Ascending aorta (tissue), 2 donors: ENCODE data around the gene PIP5K1C. TPM values are rescaled to one million over a fixed set of nuclear protein-coding genes. Genes with fewer than 3 reads are reported as not detected.

Experiments
- DNase-seq, 2 donors: peaks; one replicate each; pipeline ENCODE4 v3.0.0-alpha.2; 2019; ENCODE audit warnings: low spot score in 2 of 2
- H3K27ac ChIP-seq, 2 donors: fragments of 200-600 bp; sonication (generic); one replicate each; pipeline ENCODE4 v1.5.1; 2016 to 2017; ENCODE audit warnings: mild to moderate bottlenecking in 1 of 2
- H3K27me3 ChIP-seq: fragments of 200-600 bp; sonication (generic); one replicate; pipeline ENCODE4 v1.5.1; 2017
- H3K36me3 ChIP-seq, 2 donors: fragments of 200-600 bp; sonication (generic); one replicate each; pipeline ENCODE4 v1.5.1; 2016
- H3K4me1 ChIP-seq, 2 donors: fragments of 200-600 bp; sonication (generic); one replicate each; pipeline ENCODE4 v1.5.1; 2016 to 2017; ENCODE audit warnings: mild to moderate bottlenecking in 1 of 2
- H3K4me3 ChIP-seq, 2 donors: fragments of 200-600 bp; sonication (generic); one replicate each; pipeline ENCODE4 v1.5.1; 2016 to 2017; ENCODE audit warnings: mild to moderate bottlenecking in 1 of 2
- H3K9me3 ChIP-seq, 2 donors: fragments of 200-600 bp; sonication (generic); one replicate each; pipeline ENCODE4 v1.5.1; 2016
- CTCF ChIP-seq, 3 experiments: fragments of 200-600 bp in 2 of 3; fragments of 450-650 bp in 1 of 3; sonication (generic) in 2 of 3; IDR thresholded peaks; one replicate each; pipeline ENCODE4 v1.5.1; 2016 to 2019; ENCODE audit warnings: antibody characterized with exemption in 3 of 3, mild to moderate bottlenecking in 1 of 3, moderate library complexity in 1 of 3
- intact Hi-C: fragments of 100-400 bp; cut with DNase I; formaldehyde crosslinking; loops from one replicate; pipeline ENCODE4 v1.15.1; 2023
- total RNA-seq: library from RNA; depleted of rRNA; stranded (reverse); fragments of >200 nt; gene quantifications from one replicate; pipeline ENCODE4 v1.1.0, GENCODE V29; 2016

PIP5K1C gene
- total RNA-seq, 1 donor from 2014 or later, result 87.3 TPM

GRCh38 chr19:3620145-3620816, 80.0 kb downstream of the PIP5K1C start:
- intact Hi-C loops, result no loop called here
- Histone ChIP-seq H3K4me1 (peaks cover 2 to 11% of the 10 kb centered on the region in 2 donors), H3K27ac (no peak overlapping the region), H3K4me3 (no peak overlapping the region), H3K9me3 (no peaks in the 10 kb centered on the region), H3K36me3 (peaks cover 30 to 40% of the 10 kb centered on the region in 2 donors), H3K27me3 (no peaks in the 10 kb centered on the region)
- no peak for DNase-seq
- TF ChIP-seq CTCF (IDR thresholded peaks at IDR 0.05), result no peak

- no peak for TF ChIP-seq CTCF (IDR thresholded peaks at IDR 0.05)
- H3K9me3 ChIP-seq, result no peaks in the 10 kb centered on the region
- peaks cover 30 to 43% of the 10 kb centered on the region in 2 donors for H3K36me3 ChIP-seq
- no peak for DNase-seq
- H3K27ac ChIP-seq, result no peak overlapping the region
- H3K4me1 ChIP-seq, result peaks cover 0 to 6% of the 10 kb centered on the region in 2 donors
- intact Hi-C loops, result no loop called here
- no peaks in the 10 kb centered on the region for H3K27me3 ChIP-seq
- H3K4me3 ChIP-seq, result no peak overlapping the region
Measured at GRCh38 chr19:3619631-3620012, 80.6 kb downstream of the PIP5K1C start.

GRCh38 chr19:3618811-3619630, 81.2 kb downstream of the PIP5K1C start:
- intact Hi-C loops, result loop anchor here (1.0 kb wide), 2 partner anchors 33 to 74 kb away; no protein-coding TSS in a partner anchor
- H3K4me1 ChIP-seq, result peaks cover 0 to 6% of the 10 kb centered on the region in 2 donors
- H3K9me3 ChIP-seq, result no peaks in the 10 kb centered on the region
- no peak overlapping the region for H3K4me3 ChIP-seq
- TF ChIP-seq CTCF (IDR thresholded peaks at IDR 0.05), result peak in 1 of 3 experiments; percentile 34
- no peak for DNase-seq
- H3K27me3 ChIP-seq, result no peaks in the 10 kb centered on the region
- peaks cover 30 to 43% of the 10 kb centered on the region in 2 donors for H3K36me3 ChIP-seq
- H3K27ac ChIP-seq, result no peak overlapping the region

GRCh38 chr19:3618144-3618810, 82.0 kb downstream of the PIP5K1C start:
- intact Hi-C loops, result loop anchor here (1.0 kb wide), 2 partner anchors 32 to 73 kb away; no protein-coding TSS in a partner anchor
- H3K36me3 ChIP-seq, result peaks cover 32 to 43% of the 10 kb centered on the region in 2 donors
- no peaks in the 10 kb centered on the region for H3K9me3 ChIP-seq
- peak overlapping the region in 1 of 2 donors; percentile 25 for H3K4me3 ChIP-seq
- TF ChIP-seq CTCF (IDR thresholded peaks at IDR 0.05), result peak; percentile 98 to 99 (median 98)
- H3K27ac ChIP-seq, result no peak overlapping the region
- peaks cover 0 to 6% of the 10 kb centered on the region in 2 donors for H3K4me1 ChIP-seq
- DNase-seq, result peak in 1 of 2 donors; percentile 86
- no peaks in the 10 kb centered on the region for H3K27me3 ChIP-seq

GRCh38 chr19:3617463-3617862, 82.8 kb downstream of the PIP5K1C start:
- H3K4me1 ChIP-seq, result peaks cover 0 to 6% of the 10 kb centered on the region in 2 donors
- H3K9me3 ChIP-seq, result no peaks in the 10 kb centered on the region
- H3K4me3 ChIP-seq, result no peak overlapping the region
- no peak overlapping the region for H3K27ac ChIP-seq
- peaks cover 36 to 43% of the 10 kb centered on the region in 2 donors for H3K36me3 ChIP-seq
- DNase-seq, result no peak
- intact Hi-C loops, result no loop called here
- no peaks in the 10 kb centered on the region for H3K27me3 ChIP-seq
- no peak for TF ChIP-seq CTCF (IDR thresholded peaks at IDR 0.05)
